Rectal smooth muscle tissue (tissue), 1 donor: Measurements from ENCODE around the gene BUD31.
"Not testable (repeated sequence)": the region's sequence is repeated elsewhere in the genome, so short reads cannot be mapped to it uniquely, and the experiment has no call there.

Source experiments
- H3K27ac ChIP-seq: one replicate; pipeline ENCODE4 v1.7.0; 2013; ENCODE audit warnings: low read depth, low read length, inconsistent platforms
- H3K27me3 ChIP-seq: one replicate; pipeline ENCODE4 v1.7.0; 2013; ENCODE audit warnings: low read length; ENCODE audit not compliant: control insufficient read depth, insufficient read depth
- H3K36me3 ChIP-seq: one replicate; pipeline ENCODE4 v1.7.0; 2013; ENCODE audit warnings: low read length; ENCODE audit not compliant: control insufficient read depth, insufficient read depth
- H3K4me1 ChIP-seq: one replicate; pipeline ENCODE4 v1.7.0; 2013; ENCODE audit warnings: low read length; ENCODE audit not compliant: control insufficient read depth, insufficient read depth
- H3K4me3 ChIP-seq: one replicate; pipeline ENCODE4 v1.7.0; 2013; ENCODE audit warnings: low read length
- H3K9ac ChIP-seq: one replicate; pipeline ENCODE4 v1.7.0; 2013; ENCODE audit warnings: low read length

Gene BUD31

DNA sequence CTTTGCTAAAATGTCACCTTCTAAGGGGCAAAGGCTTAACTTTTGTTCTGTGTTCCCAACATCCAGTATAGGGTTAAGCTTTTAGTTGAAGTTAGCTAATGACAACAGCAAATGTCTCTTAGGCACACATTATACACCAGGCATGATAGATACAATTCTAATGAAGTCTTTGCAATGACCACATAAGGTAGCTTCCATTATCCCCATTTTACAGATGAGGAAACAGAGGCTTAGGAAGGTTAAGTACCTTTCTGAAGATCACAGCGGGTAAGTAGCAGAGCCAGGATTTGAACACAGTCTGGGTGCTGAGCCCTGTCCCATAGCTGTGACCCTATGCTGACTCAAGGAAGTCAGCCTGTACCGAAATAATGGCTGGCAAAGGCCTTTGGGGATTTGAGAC lies 1.9 kb downstream of the BUD31 start:
- peaks cover 19% of the 10 kb centered on the region for H3K4me1 ChIP-seq
- H3K9ac ChIP-seq: no peak overlapping the region
- peaks cover 16% of the 10 kb centered on the region for H3K36me3 ChIP-seq
- no peaks in the 10 kb centered on the region for H3K27me3 ChIP-seq
- no peak overlapping the region for H3K27ac ChIP-seq
- no peak overlapping the region for H3K4me3 ChIP-seq

DNA sequence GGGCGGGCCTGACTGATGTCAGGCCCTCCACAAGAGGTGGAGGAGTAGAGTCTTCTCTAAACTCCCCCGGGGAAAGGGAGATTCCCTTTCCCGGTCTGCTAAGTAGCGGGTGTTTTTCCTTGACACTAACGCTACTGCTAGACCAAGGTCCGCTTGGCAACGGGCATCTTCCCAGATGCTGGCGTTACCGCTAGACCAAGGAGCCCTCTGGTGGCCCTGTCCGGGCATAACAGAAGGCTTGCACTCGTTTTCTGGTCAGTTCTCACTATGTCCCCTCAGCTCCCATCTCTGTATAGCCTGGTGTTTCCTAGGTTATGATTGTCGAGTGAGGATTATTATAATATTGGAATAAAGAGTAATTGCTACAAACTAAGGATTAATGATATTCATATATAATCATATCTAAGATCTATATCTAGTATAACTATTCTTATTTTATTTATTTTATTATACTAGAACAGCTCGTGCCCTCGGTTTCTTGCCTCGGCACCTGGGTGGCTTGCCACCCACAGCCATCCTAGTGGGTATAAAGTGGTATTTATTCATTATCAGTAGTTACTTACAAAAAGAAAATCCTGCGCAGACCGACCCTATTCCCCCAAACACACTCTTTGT lies 6.9 kb downstream of the BUD31 start:
- H3K27me3 ChIP-seq, H3K4me3 ChIP-seq, H3K4me1 ChIP-seq, H3K9ac ChIP-seq, H3K27ac ChIP-seq: not testable (repeated sequence)
- peaks cover 43% of the 10 kb centered on the region for H3K36me3 ChIP-seq

DNA sequence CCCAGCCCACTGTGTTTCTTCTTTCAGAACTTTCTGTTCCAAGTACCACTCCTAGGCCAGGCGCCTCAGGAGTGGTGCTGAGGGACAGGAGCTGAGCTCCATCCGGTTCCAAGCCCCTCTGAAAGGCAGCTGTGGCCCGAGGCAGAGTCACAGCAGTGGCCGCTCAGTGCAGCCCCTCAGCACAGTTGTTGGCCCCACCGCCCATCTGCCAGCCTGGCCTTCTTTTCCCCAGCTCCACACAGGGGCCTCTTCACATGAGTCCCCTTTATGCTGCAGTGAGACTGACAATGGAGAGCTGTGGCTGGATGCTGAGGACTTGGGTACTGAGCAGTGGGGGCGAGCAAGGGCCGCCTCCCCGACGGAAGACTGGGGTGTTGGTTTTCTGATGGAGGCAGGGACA lies 9.5 kb downstream of the BUD31 start:
- Histone ChIP-seq H3K4me1 (no peaks in the 10 kb centered on the region), H3K36me3 (peaks cover 38% of the 10 kb centered on the region), H3K9ac (no peak overlapping the region), H3K27ac (no peak overlapping the region), H3K4me3 (no peak overlapping the region), H3K27me3 (no peaks in the 10 kb centered on the region)

DNA sequence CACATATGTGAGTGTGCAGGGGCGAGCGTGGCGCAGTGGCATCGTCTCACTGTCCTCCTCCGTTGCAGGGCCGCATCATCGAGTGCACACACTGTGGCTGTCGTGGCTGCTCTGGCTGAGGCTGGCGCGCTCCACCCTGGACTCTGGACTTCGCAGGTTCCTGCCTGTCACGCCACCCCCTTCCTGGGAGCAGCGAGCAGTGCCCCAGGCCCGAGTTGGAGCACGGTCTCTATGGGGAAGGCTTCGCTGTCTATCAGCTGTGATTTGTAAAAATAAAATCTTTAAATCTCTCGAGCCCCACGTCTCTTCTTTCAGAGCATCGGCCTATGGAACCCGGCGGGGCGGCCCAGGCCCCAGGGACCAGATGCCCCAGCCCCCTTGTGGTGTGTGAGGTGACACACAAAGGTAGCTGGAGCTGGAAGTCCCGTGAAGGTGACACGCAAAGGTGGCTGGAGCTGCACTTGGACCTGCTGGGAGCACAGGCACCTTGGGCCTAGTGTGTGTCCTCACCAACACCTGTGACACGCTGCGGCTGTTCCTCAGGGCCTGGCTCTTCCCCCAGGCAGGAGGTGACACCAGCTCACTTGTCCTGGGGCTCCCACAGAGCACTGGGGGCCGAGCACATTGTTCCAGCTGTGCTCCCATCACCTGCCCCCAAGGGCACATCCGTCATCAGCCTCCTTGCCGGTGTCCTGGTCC lies 10.7 kb downstream of the BUD31 start:
- H3K9ac ChIP-seq: no peak overlapping the region
- H3K27ac ChIP-seq: no peak overlapping the region
- no peaks in the 10 kb centered on the region for H3K27me3 ChIP-seq
- H3K4me1 ChIP-seq: no peaks in the 10 kb centered on the region
- H3K36me3 ChIP-seq: peaks cover 47% of the 10 kb centered on the region
- no peak overlapping the region for H3K4me3 ChIP-seq

DNA sequence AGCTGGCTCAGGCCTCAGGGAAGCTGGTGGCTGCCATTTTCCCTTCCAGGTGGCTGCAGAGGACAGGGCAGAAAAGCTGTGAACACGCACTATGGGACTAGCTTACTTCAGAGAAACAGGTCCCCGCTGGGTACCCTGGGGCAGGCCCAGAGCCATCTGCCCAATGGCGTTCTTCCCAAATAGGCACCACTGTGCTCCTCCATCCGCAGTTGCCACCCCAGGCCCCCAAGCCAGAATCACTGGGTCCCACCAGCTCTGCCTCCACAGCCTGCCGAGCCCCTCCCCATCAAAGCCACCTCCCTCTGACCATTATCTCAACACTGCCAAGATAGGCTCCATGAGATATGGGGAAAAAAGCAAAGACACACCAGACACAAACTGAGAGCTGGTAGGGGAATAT lies 11.4 kb downstream of the BUD31 start:
- Histone ChIP-seq H3K36me3 (peaks cover 52% of the 10 kb centered on the region), H3K27me3 (no peaks in the 10 kb centered on the region), H3K27ac (no peak overlapping the region), H3K4me3 (no peak overlapping the region), H3K9ac (no peak overlapping the region), H3K4me1 (no peaks in the 10 kb centered on the region)

DNA sequence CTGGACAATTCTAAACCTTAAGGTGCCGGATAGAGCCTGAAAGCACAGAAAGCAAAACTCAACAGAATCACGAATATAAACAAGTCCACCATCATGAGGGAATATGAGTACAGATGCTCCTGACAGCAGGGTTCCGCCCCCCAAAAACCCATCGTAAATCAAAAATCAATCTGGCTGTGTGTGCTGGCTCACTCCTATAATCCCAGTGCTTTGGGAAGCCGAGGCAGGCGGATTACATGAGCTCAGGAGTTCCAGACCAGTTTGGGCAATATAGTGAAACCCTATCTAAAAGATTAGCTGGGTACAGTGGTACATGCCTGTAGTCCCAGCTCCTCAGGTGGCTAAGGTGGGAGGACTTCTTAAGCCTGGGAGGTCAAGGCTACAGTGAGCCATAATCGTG lies 12.2 kb downstream of the BUD31 start:
- H3K4me3 ChIP-seq: no peak overlapping the region
- no peaks in the 10 kb centered on the region for H3K27me3 ChIP-seq
- H3K9ac ChIP-seq: no peak overlapping the region
- peaks cover 51% of the 10 kb centered on the region for H3K36me3 ChIP-seq
- no peaks in the 10 kb centered on the region for H3K4me1 ChIP-seq
- H3K27ac ChIP-seq: no peak overlapping the region

DNA sequence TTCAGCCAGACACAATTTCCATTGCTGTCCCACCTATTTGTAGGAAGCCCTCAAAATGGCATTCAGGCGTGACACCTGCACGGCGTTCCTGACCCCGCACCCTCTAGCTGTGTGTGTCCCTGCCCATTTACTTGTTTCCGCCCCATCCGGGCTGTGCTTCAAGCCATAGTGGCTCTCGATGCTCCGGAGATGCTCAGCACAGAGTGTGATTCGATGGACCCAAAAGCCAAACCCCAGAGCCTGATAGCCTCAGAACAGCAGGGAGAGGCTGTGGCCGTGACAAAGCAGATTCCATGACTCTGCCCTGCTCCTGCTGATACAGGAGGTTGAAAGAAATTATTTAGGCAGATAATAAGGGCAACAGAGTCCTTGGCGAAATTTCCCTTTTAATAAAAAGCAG lies 13.4 kb downstream of the BUD31 start:
- no peak overlapping the region for H3K27ac ChIP-seq
- no peaks in the 10 kb centered on the region for H3K4me1 ChIP-seq
- H3K36me3 ChIP-seq: peaks cover 49% of the 10 kb centered on the region
- no peak overlapping the region for H3K9ac ChIP-seq
- H3K27me3 ChIP-seq: no peaks in the 10 kb centered on the region
- no peak overlapping the region for H3K4me3 ChIP-seq

DNA sequence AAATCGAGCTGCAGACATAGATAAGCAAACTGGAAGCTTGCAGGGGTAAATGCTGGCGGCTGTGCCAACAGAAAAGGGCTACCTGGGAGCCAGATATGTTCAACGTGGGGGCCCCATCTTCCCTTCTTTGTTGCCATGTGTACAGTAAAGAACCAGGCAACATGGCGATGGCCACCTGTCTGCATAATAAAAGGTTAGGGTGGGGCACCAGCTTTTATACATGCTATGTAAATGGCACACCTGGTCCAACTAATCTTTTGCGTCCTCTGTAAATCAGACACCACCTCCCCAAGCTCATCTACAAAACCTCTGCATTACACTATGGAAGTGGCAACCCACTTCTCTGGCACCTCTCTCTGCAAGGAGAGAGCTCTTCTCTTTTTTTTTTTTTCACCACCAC lies 13.9 kb downstream of the BUD31 start:
- Histone ChIP-seq H3K4me1 (no peaks in the 10 kb centered on the region), H3K9ac (no peak overlapping the region), H3K36me3 (peaks cover 45% of the 10 kb centered on the region), H3K4me3 (no peak overlapping the region), H3K27ac (no peak overlapping the region), H3K27me3 (no peaks in the 10 kb centered on the region)

DNA sequence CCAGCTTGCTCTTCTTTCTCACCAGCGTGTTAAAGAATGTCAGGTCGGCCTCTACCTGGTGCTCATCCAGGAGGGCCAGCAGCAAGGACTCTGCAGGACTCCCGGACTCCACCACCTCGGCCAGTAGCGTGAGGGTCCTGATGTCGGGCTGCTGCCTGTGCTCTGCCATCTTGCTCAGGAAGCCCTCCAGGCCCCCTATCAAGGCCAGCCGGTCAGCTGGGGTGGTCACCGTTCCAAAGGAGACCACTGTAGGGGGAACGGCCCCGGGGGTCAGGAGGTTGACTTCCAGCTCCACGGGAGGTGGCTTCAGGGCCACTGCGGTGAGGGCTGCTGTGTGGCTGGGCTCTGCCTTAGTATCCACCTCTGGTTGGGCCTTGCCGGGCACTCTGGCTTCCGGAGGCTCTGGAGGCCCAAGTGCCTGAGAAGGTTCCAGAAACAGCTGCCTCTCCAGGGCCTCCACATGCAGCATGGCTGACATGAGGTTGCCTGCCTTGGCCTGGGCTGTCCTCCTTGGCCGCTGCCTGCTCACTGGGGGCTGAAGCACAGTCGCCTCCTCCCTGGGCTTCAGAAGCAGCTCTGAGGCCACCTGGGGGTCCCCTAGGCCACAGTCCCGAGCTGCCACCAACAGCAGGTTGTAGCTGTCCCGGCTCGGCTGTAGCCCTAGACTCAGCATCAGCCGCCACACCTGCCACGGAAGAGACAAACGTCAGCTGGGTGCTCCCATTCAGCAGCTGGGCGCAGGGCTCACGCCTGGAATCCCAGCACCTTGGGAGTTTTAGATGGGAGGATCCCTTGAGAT lies 16.4 kb downstream of the BUD31 start:
- Histone ChIP-seq H3K9ac (no peak overlapping the region), H3K4me1 (no peaks in the 10 kb centered on the region), H3K36me3 (peaks cover 37% of the 10 kb centered on the region), H3K4me3 (no peak overlapping the region), H3K27me3 (no peaks in the 10 kb centered on the region), H3K27ac (no peak overlapping the region)

DNA sequence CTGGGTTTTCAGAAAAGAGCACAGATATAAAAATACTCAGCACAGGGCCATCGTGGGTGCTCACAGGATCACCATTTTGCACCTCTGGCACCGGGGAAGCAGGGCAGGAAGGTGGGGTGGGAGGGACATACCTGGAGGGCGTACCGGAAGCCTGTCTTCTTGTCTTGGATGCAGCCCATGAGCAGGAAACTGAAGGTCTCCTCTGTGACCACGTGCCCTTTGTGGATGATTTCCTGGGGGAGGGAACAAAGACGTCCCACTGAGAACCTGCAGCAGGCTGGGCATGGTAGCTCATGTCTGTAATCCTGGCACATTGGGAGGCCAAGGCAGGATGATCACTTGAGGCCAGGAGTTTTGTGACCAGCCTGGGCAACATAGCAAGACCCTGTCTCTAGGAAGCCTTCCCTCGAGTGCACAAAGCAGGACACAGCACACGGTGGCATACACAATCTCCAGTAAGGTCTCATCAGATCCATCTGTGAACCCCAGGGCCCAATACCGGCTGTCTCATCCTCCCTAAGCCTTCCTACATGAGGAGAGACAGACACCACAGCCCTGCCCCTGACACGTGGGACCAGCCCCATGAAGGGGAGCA lies 20.3 kb downstream of the BUD31 start:
- Histone ChIP-seq H3K4me1 (no peaks in the 10 kb centered on the region), H3K27ac (no peak overlapping the region), H3K36me3 (peaks cover 36% of the 10 kb centered on the region), H3K27me3 (no peaks in the 10 kb centered on the region), H3K4me3 (no peak overlapping the region), H3K9ac (no peak overlapping the region)

DNA sequence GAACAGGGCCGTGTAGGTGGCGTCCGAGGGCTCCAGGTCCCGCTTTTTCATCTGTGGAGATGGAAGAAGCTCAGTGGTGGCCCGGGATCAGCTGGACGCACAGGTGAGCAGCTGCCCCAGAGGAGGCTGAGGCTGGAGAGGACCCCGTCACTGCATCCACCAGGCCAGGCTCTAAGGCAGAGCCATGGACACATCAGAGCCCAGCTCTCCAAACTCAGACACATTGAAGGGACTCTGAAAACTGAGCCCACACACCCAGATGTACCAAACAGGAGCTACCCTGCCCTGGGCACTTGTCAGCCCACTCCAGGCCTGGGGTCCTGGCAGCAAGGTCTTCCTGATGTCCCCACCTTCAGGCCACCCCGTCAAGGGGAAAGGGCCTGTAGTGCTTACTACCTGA lies 21.0 kb downstream of the BUD31 start:
- Histone ChIP-seq H3K27me3 (no peaks in the 10 kb centered on the region), H3K27ac (no peak overlapping the region), H3K9ac (no peak overlapping the region), H3K4me1 (no peaks in the 10 kb centered on the region), H3K4me3 (no peak overlapping the region), H3K36me3 (peaks cover 31% of the 10 kb centered on the region)

DNA sequence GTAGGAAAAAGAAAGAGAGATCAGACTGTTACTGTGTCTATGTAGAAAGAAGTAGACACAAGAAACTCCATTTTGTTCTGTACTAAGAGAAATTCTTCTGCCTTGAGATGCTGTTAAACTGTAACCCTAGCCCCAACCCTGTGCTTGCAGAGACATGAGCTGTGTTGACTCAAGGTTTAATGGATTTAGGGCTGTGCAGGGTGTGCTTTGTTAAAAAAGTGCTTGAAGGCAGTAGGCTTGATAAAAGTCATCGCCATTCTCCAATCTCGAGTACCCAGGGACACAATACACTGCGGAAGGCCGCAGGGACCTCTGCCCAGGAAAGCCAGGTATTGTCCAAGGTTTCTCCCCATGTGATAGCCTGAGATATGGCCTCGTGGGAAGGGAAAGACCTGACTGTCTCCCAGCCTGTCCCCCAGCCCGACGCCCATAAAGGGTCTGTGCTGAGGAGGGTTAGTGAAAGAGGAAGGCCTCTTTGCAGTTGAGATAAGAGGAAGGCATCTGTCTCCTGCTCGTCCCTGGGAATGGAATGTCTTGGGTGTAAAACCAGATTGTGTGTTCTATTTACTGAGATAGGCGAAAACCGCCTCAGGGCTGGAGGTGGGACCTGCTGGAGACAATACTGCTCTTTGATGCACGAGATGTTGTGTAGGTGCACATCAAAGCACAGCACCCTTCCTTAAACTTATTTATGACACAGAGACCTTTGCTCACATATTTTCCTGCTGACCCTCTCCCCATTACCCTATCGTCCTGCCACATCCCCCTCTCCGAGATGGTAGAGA lies 23.2 kb downstream of the BUD31 start:
- H3K4me3 ChIP-seq, H3K4me1 ChIP-seq, H3K27ac ChIP-seq, H3K9ac ChIP-seq, H3K27me3 ChIP-seq: not testable (repeated sequence)
- peaks cover 29% of the 10 kb centered on the region for H3K36me3 ChIP-seq
